Coronary artery (tissue), 2 donors: ENCODE data around the gene RBM47.
A peak's percentile ranks its signal among the peaks of the same experiment; 100 is the strongest.
"Not testable (repeated sequence)": the region's sequence is repeated elsewhere in the genome, so short reads cannot be mapped to it uniquely, and the experiment has no call there.

Source experiments
- DNase-seq: peaks from one replicate; pipeline ENCODE4 v3.0.0-alpha.2; 2017; ENCODE audit warnings: low spot score
- H3K27ac ChIP-seq, 2 donors: fragments of 200-600 bp; sonication (generic); one replicate each; pipeline ENCODE4 v1.5.1; 2016 to 2019
- H3K4me3 ChIP-seq: fragments of 200-600 bp; sonication (generic); 2 replicates; pipeline ENCODE4 v1.5.1; 2016; ENCODE audit warnings: mild to moderate bottlenecking, moderate library complexity
- TF ChIP-seq, protein P1 (sequence below): fragments of 200-600 bp; sonication (generic); IDR thresholded peaks from one replicate; pipeline ENCODE4 v1.5.1; 2019; ENCODE audit warnings: antibody characterized with exemption

The RBM47 gene

DNA sequence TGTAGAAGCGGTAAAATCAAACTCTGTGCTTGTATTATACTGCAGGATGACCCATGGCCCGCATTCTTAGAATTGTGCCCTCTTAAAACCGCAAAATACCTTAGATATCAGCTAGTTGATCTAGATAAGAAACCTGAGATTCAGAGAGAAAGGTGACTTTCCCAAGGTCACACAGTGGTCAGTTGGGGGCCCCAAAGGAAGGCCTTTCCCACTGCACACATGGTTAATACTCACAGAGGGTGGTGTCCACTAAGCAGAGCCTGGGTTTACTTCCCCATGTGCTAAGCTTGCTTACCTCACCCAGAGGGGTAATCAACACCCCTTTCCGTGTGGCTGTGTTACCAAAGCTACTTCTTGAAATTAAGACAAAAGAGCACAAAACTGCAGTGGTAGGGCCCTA, 66.3 kb downstream of the RBM47 start:
- DNase-seq: no peak
- Histone ChIP-seq H3K4me3 (no peak overlapping the region), H3K27ac (no peak overlapping the region)
- TF ChIP-seq, protein P1, sequence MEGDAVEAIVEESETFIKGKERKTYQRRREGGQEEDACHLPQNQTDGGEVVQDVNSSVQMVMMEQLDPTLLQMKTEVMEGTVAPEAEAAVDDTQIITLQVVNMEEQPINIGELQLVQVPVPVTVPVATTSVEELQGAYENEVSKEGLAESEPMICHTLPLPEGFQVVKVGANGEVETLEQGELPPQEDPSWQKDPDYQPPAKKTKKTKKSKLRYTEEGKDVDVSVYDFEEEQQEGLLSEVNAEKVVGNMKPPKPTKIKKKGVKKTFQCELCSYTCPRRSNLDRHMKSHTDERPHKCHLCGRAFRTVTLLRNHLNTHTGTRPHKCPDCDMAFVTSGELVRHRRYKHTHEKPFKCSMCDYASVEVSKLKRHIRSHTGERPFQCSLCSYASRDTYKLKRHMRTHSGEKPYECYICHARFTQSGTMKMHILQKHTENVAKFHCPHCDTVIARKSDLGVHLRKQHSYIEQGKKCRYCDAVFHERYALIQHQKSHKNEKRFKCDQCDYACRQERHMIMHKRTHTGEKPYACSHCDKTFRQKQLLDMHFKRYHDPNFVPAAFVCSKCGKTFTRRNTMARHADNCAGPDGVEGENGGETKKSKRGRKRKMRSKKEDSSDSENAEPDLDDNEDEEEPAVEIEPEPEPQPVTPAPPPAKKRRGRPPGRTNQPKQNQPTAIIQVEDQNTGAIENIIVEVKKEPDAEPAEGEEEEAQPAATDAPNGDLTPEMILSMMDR: no peak

DNA sequence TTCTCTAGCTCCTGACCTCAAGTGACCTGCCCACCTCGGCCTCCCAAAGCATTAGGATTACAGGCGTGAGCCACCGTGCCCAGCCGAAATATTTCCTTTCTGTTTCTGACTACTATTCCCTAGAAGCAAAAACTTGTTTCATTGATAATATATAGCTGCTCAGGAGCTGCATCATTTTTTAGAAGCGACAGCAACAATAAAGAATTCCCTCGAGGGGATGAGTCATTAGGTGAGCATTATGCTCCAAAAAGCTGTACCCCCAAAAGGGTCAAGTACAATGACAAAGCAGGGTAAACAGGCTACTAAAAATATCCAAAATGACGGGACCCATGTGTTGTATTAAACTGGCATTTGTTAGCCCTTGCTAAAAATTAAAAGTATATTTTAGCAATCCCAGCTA, 67.0 kb downstream of the RBM47 start:
- TF ChIP-seq, protein P1: no peak
- DNase-seq: no peak
- peak overlapping the region in 1 of 2 donors; percentile 45 for H3K27ac ChIP-seq
- no peak overlapping the region for H3K4me3 ChIP-seq

DNA sequence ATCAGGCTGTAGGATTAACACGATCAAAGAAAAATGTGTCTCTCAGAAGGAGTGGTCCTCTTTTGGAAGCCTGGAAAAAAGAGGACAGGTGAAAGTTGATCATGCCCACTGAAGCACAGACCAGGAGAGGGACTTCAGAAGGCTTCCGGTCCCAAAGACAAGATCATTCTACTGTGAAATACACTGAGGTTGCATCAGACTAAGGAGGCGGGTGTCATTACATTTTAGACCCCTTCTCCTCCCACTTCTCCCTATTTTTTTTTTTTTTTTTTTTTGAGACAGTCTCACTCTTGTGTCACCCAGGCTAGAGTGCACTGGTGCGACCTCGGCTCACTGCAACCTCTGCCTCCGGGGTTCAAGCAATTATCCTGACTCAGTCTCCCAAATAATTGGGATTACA, 67.5 kb downstream of the RBM47 start:
- H3K27ac ChIP-seq: peak overlapping the region in 1 of 2 donors; percentile 45
- TF ChIP-seq, protein P1: no peak
- DNase-seq: no peak
- H3K4me3 ChIP-seq: no peak overlapping the region

- H3K27ac ChIP-seq: peak overlapping the region in 1 of 2 donors; percentile 28
- H3K4me3 ChIP-seq, DNase-seq: not testable (repeated sequence)
Measured at GRCh38 chr4:40561543-40562177, 68.0 kb downstream of the RBM47 start.

DNA sequence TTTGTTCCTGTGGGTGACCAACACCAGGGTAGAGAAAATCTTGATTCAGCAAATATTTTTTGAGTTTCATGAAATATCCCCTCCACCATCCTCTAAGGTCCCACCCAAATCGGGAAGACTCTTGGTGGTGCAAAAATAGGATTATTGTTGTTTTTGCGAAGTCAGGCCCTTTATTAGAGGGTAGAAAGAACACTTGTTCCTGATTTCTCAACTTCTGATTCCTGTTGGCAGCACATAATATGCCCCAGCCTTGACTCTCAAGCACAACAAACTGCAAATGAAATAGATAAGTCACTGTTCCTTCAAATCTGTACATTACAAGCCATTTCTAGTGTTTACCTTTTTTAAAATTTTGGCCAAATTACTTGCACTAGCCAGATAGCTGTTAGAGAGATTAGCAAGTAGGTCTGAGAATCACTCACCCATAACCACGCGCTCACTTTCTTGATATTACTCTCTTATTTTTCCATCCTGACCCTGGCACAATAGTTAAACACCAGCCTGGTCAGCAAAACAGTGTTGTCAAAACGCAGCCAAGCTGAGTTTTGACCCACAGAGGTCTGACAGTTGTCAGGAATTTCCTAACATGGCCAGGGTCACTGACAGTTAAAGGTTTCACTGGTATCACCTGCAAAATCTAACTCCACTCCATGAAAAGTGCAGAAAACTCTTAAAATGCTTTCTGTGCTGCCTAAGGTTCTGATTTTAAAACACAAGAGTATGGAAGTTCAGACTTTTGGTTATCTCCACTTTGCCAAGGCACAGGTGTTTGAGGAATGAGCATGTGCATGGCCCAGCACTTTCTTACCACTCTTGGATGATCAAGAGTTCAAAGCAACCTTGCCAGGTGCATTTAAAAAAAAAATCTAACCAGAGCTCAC, 69.8 kb downstream of the RBM47 start:
- Histone ChIP-seq H3K4me3 (no peak overlapping the region), H3K27ac (peak overlapping the region in 1 of 2 donors; percentile 63)
- TF ChIP-seq, protein P1: no peak
- no peak for DNase-seq

GRCh38 chr4:40557736-40558135, 71.9 kb downstream of the RBM47 start:
- DNase-seq: no peak
- Histone ChIP-seq H3K4me3 (no peak overlapping the region), H3K27ac (no peak overlapping the region)
- TF ChIP-seq, protein P1: no peak

DNA sequence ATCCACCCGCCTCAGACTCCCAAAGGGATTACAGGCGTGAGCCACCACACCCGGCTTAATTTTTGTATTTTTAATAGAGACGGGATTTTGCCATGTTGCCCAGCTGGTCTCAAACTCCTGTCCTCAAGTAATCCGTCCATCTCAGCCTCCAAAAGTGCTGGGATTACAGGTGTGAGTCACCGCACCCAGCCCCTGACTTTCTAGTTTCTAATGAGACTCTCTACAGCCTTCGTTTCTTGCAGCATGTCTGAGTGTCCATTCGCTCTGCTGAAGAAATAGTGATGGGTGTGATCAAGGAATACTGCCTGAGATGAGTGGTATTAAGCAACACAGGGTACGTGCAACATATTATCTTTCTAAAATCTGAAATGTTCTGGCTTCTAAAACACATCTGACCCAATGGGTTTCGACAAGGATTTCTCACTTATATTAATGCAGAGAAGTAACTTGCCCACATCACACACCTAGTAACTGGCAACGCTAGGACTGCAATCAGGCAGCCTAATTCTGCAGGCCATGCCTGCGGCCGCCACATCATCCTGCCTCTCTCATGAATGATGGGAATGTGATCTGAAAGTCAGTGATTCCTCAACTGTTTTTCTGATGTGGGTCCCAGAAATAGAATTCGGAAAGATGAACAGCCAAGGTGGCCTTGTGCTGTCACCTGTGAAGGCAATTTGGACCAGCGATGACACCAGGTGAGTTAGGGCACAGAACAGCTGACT, 74.3 kb downstream of the RBM47 start:
- no peak for DNase-seq
- TF ChIP-seq, protein P1: no peak
- Histone ChIP-seq H3K27ac (peak overlapping the region in 1 of 2 donors; percentile 51), H3K4me3 (no peak overlapping the region)

DNA sequence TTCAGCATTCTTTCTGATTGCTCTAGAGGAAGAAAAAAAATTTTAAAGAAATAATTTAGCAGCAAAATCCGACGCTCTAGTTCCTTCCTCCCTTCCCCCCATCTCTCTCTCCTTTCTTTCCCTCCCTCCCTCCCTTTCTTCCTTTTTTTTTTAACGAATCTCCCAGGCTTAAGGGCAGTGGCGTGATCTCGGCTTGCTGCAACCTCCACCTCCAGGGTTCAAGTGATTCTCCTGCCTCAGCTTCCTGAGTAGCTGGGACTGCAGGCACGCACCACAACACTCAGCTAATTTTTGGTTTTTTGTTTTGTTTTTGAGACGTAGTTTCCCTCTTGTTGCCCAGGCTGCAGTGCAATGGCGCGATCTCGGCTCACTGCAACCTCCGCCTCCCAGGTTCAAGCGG, 75.0 kb downstream of the RBM47 start:
- peak overlapping the region in 1 of 2 donors; percentile 51 for H3K27ac ChIP-seq
- H3K4me3 ChIP-seq, DNase-seq: not testable (repeated sequence)
